IPS-NIHi11 (cell line): ENCODE measurements around the gene MYL6B.
"Not testable (repeated sequence)": the region's sequence is repeated elsewhere in the genome, so short reads cannot be mapped to it uniquely, and the experiment has no call there.

Experiments
- DNase-seq: peaks from one replicate; pipeline ENCODE4 v3.0.0; 2012; ENCODE audit warnings: mixed read lengths, low spot score

The MYL6B gene

GRCh38 chr12:56152132-56152755, at the start of gene MYL6B:
Gene MYL6B (plus strand): TSS chr12:56152587. CDS start chr12:56153919, 1,332 bp downstream.
- DNase-seq: peak; percentile 94

GRCh38 chr12:56102683-56103065, 49.7 kb upstream of the MYL6B start:
- no peak for DNase-seq

GRCh38 chr12:56103066-56103711, 49.2 kb upstream of the MYL6B start:
- no peak for DNase-seq

DNA sequence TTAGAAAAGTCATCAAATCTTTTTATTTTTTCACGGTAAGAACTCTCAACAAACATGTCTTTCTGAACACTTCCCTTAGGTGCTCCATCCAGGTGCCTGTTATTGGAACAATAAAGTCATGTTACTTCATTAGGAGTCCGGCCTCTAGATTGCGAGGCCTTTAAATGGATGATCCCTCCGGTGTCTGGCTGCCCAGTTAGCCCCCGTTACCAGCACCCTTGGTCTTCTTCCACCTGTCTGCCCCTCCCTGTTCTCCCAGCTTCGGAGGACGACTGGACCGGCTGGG, 48.6 kb upstream of the MYL6B start:
- no peak for DNase-seq

DNA sequence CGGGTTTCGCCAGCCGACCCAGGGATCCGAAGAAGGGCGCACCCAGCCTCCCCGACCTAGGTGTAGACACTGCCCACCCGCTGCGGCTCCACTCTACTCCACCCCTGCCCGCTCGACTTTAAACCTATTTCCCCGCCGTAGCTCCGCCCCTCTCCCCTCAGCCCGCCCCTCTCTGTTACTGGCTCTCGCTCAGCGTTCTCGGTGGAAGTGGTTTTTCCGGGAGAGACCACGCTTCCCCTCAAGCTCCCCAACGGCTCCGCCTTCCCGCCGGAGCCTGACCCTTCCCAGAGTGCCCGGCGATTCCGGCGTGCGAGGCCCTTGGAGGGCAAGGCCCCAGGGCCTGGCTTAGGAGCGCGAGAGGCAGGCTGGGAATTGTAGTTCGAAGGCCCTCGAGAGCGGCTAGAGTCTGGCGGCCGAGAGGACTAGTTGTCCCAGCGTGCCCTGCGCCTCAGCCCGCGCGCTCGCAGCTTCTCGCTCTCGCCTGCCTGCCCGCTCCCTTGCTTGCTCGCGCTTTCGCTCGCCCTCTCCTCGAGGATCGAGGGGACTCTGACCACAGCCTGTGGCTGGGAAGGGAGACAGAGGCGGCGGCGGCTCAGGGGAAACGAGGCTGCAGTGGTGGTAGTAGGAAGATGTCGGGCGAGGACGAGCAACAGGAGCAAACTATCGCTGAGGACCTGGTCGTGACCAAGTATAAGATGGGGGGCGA, 48.1 kb upstream of the MYL6B start, which contains the start of gene PA2G4:
TSS of gene PA2G4 (plus strand) at position 451 of the 706 bp plus-strand sequence. CDS start at position 630, 179 bp downstream.
- peak; percentile 97 for DNase-seq

- DNase-seq: peak; percentile 20
Observed at GRCh38 chr12:56104815-56105608, 47.4 kb upstream of the MYL6B start.

DNA sequence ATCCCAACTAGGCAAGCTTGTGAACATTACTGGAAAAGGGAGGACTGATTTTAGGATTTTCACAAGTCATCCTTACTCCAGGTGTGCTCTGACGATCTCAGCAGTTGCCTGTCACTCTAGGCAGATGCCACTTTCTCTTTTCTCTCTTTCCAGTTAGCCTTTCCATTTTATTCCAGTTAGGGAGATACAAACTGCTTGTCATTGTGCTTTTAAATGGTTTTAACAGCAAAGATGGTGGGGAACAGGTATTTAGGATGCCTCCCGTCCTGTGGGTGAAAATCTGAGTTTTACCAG, 46.8 kb upstream of the MYL6B start:
- DNase-seq: no peak

- DNase-seq: no peak
Observed at GRCh38 chr12:56107242-56107641, 45.1 kb upstream of the MYL6B start.

GRCh38 chr12:56110571-56110970, 41.8 kb upstream of the MYL6B start:
- no peak for DNase-seq

DNA sequence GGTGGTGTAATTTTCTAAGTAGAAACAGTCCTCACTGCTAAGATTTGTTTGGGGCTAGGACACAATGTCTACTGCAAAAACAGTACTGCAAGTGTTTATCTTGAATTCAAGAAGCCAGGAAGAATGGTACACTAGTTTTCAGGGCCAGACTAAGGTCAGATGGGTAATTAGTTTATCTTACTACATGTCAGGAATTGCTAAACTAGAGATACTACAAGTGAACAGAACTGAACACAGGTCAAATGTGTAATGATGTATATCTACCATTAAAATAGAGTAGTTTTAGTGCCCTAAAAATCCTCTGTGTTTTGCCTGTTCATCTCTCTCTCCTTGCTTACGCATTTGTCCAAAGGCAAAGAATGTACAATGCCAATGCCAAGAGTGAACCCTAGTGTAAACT, 38.3 kb upstream of the MYL6B start:
- DNase-seq: no peak

DNA sequence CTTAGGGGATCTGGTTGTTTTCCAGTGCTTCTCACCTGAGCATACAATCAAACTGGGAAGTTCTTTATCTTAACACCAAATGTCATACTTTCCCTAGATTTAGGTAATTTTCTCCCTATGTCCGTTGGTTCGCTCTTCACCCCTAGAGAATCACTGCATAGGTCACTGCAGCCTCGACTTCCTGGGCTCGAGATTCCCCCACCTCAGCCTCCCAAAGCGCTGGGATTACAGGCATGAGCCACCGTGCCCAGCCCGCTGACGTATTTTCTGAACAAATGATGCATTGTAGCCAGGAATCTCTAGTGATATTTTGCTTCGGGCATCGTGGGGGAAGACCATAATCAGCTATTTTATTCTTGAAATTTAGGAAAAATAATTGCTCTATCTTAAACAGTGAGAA, 37.1 kb upstream of the MYL6B start:
- DNase-seq: no peak

GRCh38 chr12:56116267-56117081, 35.9 kb upstream of the MYL6B start, which contains the start of gene RPL41:
Gene RPL41 (plus strand): TSS chr12:56116633.
- peak; percentile 73 for DNase-seq

DNA sequence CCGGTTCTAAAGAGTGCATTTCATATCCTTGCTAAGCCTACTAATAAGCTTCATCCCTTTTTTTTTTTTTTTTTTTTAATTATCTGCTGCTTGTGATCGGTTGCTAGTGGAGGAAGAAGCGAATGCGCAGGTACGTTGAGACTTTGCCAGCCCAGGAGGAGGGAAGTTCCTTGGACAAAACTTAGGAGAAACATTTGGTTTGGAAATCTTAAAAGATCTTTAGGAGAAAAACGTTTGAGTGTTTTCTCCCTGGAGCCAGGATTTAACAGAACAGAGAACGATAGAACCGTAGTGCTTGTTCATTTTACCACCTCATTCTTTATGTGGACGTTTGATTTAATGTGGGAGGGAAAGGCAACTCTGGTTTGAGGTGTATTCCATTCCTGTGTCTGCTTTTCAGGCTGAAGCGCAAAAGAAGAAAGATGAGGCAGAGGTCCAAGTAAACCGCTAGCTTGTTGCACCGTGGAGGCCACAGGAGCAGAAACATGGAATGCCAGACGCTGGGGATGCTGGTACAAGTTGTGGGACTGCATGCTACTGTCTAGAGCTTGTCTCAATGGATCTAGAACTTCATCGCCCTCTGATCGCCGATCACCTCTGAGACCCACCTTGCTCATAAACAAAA, 35.2 kb upstream of the MYL6B start:
- not testable (repeated sequence) for DNase-seq

- peak; percentile 88 for DNase-seq
Observed at GRCh38 chr12:56117778-56118687, 34.4 kb upstream of the MYL6B start, which contains the start of gene ZC3H10. Gene ZC3H10 (plus strand): TSS chr12:56118266. CDS start chr12:56120563, 2,297 bp downstream.

DNA sequence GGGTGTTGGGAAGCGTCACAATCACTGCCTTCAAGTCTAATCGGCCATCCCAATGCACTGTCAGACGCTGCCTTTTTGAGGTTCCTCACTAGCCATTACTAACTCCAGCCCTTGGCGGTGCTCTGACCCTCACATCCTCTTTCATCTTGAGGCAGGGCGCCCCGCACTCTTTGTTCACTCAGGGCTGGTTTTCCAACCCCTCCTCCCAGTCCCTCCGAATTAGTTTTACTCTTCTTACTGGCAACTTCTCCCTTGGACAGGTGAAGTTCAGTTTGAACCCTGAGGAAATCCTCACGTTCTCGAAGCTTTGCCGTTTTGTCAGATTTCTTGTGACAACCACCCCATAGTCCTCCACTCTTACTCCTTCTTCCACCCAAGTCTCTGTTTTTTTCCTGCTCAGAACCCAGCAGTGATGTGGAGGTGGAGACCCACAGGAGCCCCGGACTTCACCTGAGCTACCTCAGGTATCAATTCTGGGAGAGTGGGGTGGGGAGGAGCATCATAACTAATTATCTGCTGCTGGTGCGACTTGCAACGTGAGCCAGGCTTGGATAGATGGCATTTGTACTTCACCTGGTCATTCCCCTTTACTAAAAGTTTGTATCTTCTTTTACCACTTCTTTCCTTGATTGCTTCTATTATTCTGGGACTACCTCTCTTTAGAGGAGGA, 33.6 kb upstream of the MYL6B start:
- no peak for DNase-seq

DNA sequence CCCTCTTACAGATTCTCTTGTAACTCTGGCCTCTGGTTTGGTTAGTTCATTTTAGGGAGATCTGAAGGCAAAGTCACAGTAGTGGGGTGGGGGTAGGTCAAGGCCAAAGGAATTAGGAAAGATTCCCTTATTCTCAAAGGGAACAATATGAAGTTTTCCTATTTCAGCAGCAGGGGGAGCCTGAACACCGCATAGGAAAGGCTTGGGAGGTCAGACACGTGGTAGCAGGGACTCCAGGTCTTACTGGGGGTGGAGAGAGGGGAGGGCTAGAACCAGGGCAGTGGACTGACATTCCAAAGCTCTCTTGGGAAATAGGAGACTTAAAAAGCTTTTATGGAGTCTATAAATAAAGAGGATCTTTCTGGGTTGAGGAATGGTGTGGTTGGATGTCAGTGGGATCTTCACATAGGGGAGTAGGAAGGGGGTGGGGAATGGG, 33.0 kb upstream of the MYL6B start:
- DNase-seq: peak; percentile 86

GRCh38 chr12:56120158-56120846, 32.1 kb upstream of the MYL6B start:
- DNase-seq: no peak

- no peak for DNase-seq
Observed at GRCh38 chr12:56121204-56121870, 31.1 kb upstream of the MYL6B start.
